ENCODE results near the gene TRMT61A. TPM values are rescaled to one million over a fixed set of nuclear protein-coding genes. Genes with fewer than 3 reads are reported as not detected.
A peak's percentile ranks its signal among the peaks of the same experiment; 100 is the strongest.

The TRMT61A gene
- total and polyA plus RNA-seq, 2 of the 13 experiments (the other 11 are each of a cell fraction or from before 2014, with no cell fraction given) = 6.5 to 13.6 TPM

GRCh38 chr14:103526247-103526913 lies 2.6 kb upstream of the TRMT61A start (continued):
- TF ChIP-seq, protein P1, sequence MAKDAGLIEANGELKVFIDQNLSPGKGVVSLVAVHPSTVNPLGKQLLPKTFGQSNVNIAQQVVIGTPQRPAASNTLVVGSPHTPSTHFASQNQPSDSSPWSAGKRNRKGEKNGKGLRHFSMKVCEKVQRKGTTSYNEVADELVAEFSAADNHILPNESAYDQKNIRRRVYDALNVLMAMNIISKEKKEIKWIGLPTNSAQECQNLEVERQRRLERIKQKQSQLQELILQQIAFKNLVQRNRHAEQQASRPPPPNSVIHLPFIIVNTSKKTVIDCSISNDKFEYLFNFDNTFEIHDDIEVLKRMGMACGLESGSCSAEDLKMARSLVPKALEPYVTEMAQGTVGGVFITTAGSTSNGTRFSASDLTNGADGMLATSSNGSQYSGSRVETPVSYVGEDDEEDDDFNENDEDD (CRISPR knock-in tag; IDR thresholded peaks at IDR 0.05; ENCODE audit: borderline replicate concordance) = peak; percentile 50; the same call in 1 of the 2 replicates
- TF ChIP-seq ZZZ3 (CRISPR knock-in tag; IDR thresholded peaks at IDR 0.05; ENCODE audit: borderline replicate concordance) = no peak
- TF ChIP-seq TBX3 (IDR thresholded peaks at IDR 0.05; ENCODE audit: borderline replicate concordance) = no peak
- peak; percentile 47 for TF ChIP-seq POLR2AphosphoS5 (IDR thresholded peaks at IDR 0.05; ENCODE audit: low read depth, low read length)
- TF ChIP-seq AGO2 (optimal IDR thresholded peaks at IDR 0.05; ENCODE audit: low read depth, low read length) = peak; percentile 71
- peak; percentile 60; the same call in 1 of the 2 replicates for TF ChIP-seq ZNF768 (CRISPR knock-in tag; IDR thresholded peaks at IDR 0.05)
- no peak for TF ChIP-seq FOSL2 (CRISPR knock-in tag; IDR thresholded peaks at IDR 0.05)
- TF ChIP-seq, protein P2, sequence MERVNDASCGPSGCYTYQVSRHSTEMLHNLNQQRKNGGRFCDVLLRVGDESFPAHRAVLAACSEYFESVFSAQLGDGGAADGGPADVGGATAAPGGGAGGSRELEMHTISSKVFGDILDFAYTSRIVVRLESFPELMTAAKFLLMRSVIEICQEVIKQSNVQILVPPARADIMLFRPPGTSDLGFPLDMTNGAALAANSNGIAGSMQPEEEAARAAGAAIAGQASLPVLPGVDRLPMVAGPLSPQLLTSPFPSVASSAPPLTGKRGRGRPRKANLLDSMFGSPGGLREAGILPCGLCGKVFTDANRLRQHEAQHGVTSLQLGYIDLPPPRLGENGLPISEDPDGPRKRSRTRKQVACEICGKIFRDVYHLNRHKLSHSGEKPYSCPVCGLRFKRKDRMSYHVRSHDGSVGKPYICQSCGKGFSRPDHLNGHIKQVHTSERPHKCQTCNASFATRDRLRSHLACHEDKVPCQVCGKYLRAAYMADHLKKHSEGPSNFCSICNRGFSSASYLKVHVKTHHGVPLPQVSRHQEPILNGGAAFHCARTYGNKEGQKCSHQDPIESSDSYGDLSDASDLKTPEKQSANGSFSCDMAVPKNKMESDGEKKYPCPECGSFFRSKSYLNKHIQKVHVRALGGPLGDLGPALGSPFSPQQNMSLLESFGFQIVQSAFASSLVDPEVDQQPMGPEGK (CRISPR knock-in tag; IDR thresholded peaks at IDR 0.05) = peak; percentile 41
- peak; percentile 29; the same call in 1 of the 2 replicates for TF ChIP-seq ZNF891 (CRISPR knock-in tag; IDR thresholded peaks at IDR 0.05)
- TF ChIP-seq, protein P3, sequence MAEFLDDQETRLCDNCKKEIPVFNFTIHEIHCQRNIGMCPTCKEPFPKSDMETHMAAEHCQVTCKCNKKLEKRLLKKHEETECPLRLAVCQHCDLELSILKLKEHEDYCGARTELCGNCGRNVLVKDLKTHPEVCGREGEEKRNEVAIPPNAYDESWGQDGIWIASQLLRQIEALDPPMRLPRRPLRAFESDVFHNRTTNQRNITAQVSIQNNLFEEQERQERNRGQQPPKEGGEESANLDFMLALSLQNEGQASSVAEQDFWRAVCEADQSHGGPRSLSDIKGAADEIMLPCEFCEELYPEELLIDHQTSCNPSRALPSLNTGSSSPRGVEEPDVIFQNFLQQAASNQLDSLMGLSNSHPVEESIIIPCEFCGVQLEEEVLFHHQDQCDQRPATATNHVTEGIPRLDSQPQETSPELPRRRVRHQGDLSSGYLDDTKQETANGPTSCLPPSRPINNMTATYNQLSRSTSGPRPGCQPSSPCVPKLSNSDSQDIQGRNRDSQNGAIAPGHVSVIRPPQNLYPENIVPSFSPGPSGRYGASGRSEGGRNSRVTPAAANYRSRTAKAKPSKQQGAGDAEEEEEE (CRISPR knock-in tag; IDR thresholded peaks at IDR 0.05; ENCODE audit: borderline replicate concordance) = no peak
- peak; percentile 45; the same call in 1 of the 2 replicates for TF ChIP-seq HNF4A (CRISPR knock-in tag; IDR thresholded peaks at IDR 0.05)
- no peak; the same call in 1 of the 2 replicates for TF ChIP-seq ZNF280B (CRISPR knock-in tag; IDR thresholded peaks at IDR 0.05; ENCODE audit: borderline replicate concordance)
- peak; percentile 40; the same call in 1 of the 2 replicates for TF ChIP-seq ZNF547 (CRISPR knock-in tag; IDR thresholded peaks at IDR 0.05)
- no peak for TF ChIP-seq TAF15 (IDR thresholded peaks at IDR 0.05; ENCODE audit: low read depth, low read length, poor library complexity, severe bottlenecking)
- TF ChIP-seq SIN3A (IDR thresholded peaks at IDR 0.05; ENCODE audit: borderline replicate concordance, low read depth, low read length) = peak; percentile 35; the same call in 1 of the 2 replicates
- TF ChIP-seq NFE2L1 (CRISPR knock-in tag; IDR thresholded peaks at IDR 0.05; ENCODE audit: borderline replicate concordance) = 0 out of 2 replicates have a peak, but pooled peaks have one; percentile 22
- TF ChIP-seq ZEB1 (IDR thresholded peaks at IDR 0.05; ENCODE audit: insufficient replicate concordance, low read depth) = peak; percentile 65
- peak; percentile 57 for TF ChIP-seq MED1 (CRISPR knock-in tag; IDR thresholded peaks at IDR 0.05)
- 0 out of 2 replicates have a peak, but pooled peaks have one; percentile 24 for TF ChIP-seq BCL6 (CRISPR knock-in tag; IDR thresholded peaks at IDR 0.05)
- TF ChIP-seq MEIS2 (CRISPR knock-in tag; IDR thresholded peaks at IDR 0.05) = no peak
